Subcutaneous abdominal adipose tissue (tissue), 5 donors: ENCODE data around the gene INPP5J.
A peak's percentile ranks its signal among the peaks of the same experiment; 100 is the strongest.
"Not testable (repeated sequence)": the region's sequence is repeated elsewhere in the genome, so short reads cannot be mapped to it uniquely, and the experiment has no call there.

Experiments
- H3K27ac ChIP-seq: one replicate; pipeline ENCODE4 v1.7.0; 2013; ENCODE audit warnings: low read depth, mild to moderate bottlenecking, inconsistent platforms, low read length, moderate library complexity
- H3K27me3 ChIP-seq, 5 donors: one replicate each; pipeline ENCODE4 v1.7.0; 2013; ENCODE audit warnings: low read length in 5 of 5, inconsistent platforms in 1 of 5; ENCODE audit not compliant: control insufficient read depth in 5 of 5, insufficient read depth in 4 of 5
- H3K36me3 ChIP-seq, 5 donors: one replicate each; pipeline ENCODE4 v1.7.0; 2013; ENCODE audit warnings: low read length in 5 of 5; ENCODE audit not compliant: control insufficient read depth in 5 of 5, insufficient read depth in 5 of 5
- H3K4me1 ChIP-seq, 5 donors: one replicate each; pipeline ENCODE4 v1.7.0; 2013; ENCODE audit warnings: low read length in 5 of 5, mild to moderate bottlenecking in 3 of 5, moderate library complexity in 1 of 5; ENCODE audit not compliant: control insufficient read depth in 5 of 5, insufficient read depth in 5 of 5
- H3K4me3 ChIP-seq, 5 donors: one replicate each; pipeline ENCODE4 v1.7.0; 2013; ENCODE audit warnings: low read length in 5 of 5, low read depth in 1 of 5
- H3K9ac ChIP-seq, 5 donors: one replicate each; pipeline ENCODE4 v1.7.0; 2013; ENCODE audit warnings: low read length in 5 of 5, mild to moderate bottlenecking in 4 of 5, moderate library complexity in 3 of 5
- H3K9me3 ChIP-seq, 5 donors: one replicate each; pipeline ENCODE4 v1.7.0; 2013; ENCODE audit warnings: low read length in 5 of 5; ENCODE audit not compliant: control insufficient read depth in 5 of 5
- donor health status: healthy.
- donor health status: healthy.
- donor health status: healthy.
- donor health status: healthy.
- donor health status: healthy.

INPP5J gene

GRCh38 chr22:31162015-31162765 lies 39.4 kb downstream of the INPP5J start:
- H3K27ac ChIP-seq = peak overlapping the region; percentile 97
- H3K27me3 ChIP-seq = no peaks in the 10 kb centered on the region
- H3K36me3 ChIP-seq = peaks cover 0 to 14% (median 6%) of the 10 kb centered on the region in 5 donors
- H3K4me1 ChIP-seq = peaks cover 0 to 37% (median 30%) of the 10 kb centered on the region in 5 donors
- H3K9ac ChIP-seq = peak overlapping the region in 2 of 5 donors; percentile 39 to 41
- no peaks in the 10 kb centered on the region for H3K9me3 ChIP-seq
- H3K4me3 ChIP-seq = no peak overlapping the region

GRCh38 chr22:31170971-31171370 lies 48.2 kb downstream of the INPP5J start:
- no peaks in the 10 kb centered on the region for H3K9me3 ChIP-seq
- peaks cover 0 to 4% (median 2%) of the 10 kb centered on the region in 5 donors for H3K36me3 ChIP-seq
- H3K4me3 ChIP-seq = no peak overlapping the region
- H3K4me1 ChIP-seq = peaks cover 3 to 46% (median 32%) of the 10 kb centered on the region in 5 donors
- no peak overlapping the region for H3K9ac ChIP-seq
- no peaks in the 10 kb centered on the region for H3K27me3 ChIP-seq
- no peak overlapping the region for H3K27ac ChIP-seq

GRCh38 chr22:31171734-31172133 lies 49.0 kb downstream of the INPP5J start:
- not testable (repeated sequence) for H3K27me3 ChIP-seq, H3K4me3 ChIP-seq, H3K36me3 ChIP-seq, H3K27ac ChIP-seq, H3K9ac ChIP-seq, H3K9me3 ChIP-seq
- H3K4me1 ChIP-seq = peaks cover 3 to 45% (median 32%) of the 10 kb centered on the region in 5 donors

GRCh38 chr22:31173386-31174145 lies 50.8 kb downstream of the INPP5J start:
- Histone ChIP-seq H3K27me3 (no peaks in the 10 kb centered on the region), H3K27ac (peak overlapping the region; percentile 25), H3K4me3 (no peak overlapping the region), H3K4me1 (peaks cover 3 to 43% (median 26%) of the 10 kb centered on the region in 5 donors), H3K36me3 (peaks cover 0 to 7% (median 4%) of the 10 kb centered on the region in 5 donors), H3K9ac (peak overlapping the region in 2 of 5 donors; percentile 13 to 14), H3K9me3 (no peaks in the 10 kb centered on the region)

GRCh38 chr22:31176923-31177322 lies 54.2 kb downstream of the INPP5J start:
- Histone ChIP-seq H3K9ac (no peak overlapping the region), H3K4me1 (peaks cover 3 to 40% (median 28%) of the 10 kb centered on the region in 5 donors), H3K4me3 (no peak overlapping the region), H3K27me3 (no peaks in the 10 kb centered on the region), H3K36me3 (peaks cover 0 to 12% (median 4%) of the 10 kb centered on the region in 5 donors), H3K27ac (peak overlapping the region; percentile 51), H3K9me3 (no peaks in the 10 kb centered on the region)

- Histone ChIP-seq H3K27ac (peak overlapping the region; percentile 51), H3K9ac (no peak overlapping the region), H3K9me3 (no peaks in the 10 kb centered on the region), H3K27me3 (no peaks in the 10 kb centered on the region), H3K4me1 (peaks cover 3 to 38% (median 25%) of the 10 kb centered on the region in 5 donors), H3K4me3 (no peak overlapping the region), H3K36me3 (peaks cover 0 to 15% (median 4%) of the 10 kb centered on the region in 5 donors)
These were observed 54.8 kb downstream of the INPP5J start for GRCh38 chr22:31177420-31178162.

- Histone ChIP-seq H3K27ac (no peak overlapping the region), H3K4me3 (no peak overlapping the region), H3K9ac (no peak overlapping the region), H3K4me1 (peaks cover 2 to 26% (median 15%) of the 10 kb centered on the region in 5 donors), H3K36me3 (peaks cover 0 to 18% (median 4%) of the 10 kb centered on the region in 5 donors), H3K27me3 (no peaks in the 10 kb centered on the region), H3K9me3 (no peaks in the 10 kb centered on the region)
These were observed 56.1 kb downstream of the INPP5J start for GRCh38 chr22:31178859-31179258.

- Histone ChIP-seq H3K4me3 (no peak overlapping the region), H3K9ac (no peak overlapping the region), H3K9me3 (no peaks in the 10 kb centered on the region), H3K4me1 (peaks cover 2 to 26% (median 15%) of the 10 kb centered on the region in 5 donors), H3K27me3 (no peaks in the 10 kb centered on the region), H3K36me3 (peaks cover 0 to 18% (median 4%) of the 10 kb centered on the region in 5 donors), H3K27ac (no peak overlapping the region)
These were observed 56.6 kb downstream of the INPP5J start for GRCh38 chr22:31179345-31179744.

- H3K9ac ChIP-seq = no peak overlapping the region
- H3K27ac ChIP-seq = no peak overlapping the region
- H3K4me1 ChIP-seq = peaks cover 0 to 9% (median 7%) of the 10 kb centered on the region in 5 donors
- no peak overlapping the region for H3K4me3 ChIP-seq
- H3K9me3 ChIP-seq = no peaks in the 10 kb centered on the region
- no peaks in the 10 kb centered on the region for H3K27me3 ChIP-seq
- H3K36me3 ChIP-seq = peaks cover 5 to 31% (median 20%) of the 10 kb centered on the region in 5 donors
These were observed 61.2 kb downstream of the INPP5J start for GRCh38 chr22:31184015-31184414.
